ENCODE data around the gene BMP6. TPM values are rescaled to one million over a fixed set of nuclear protein-coding genes. Genes with fewer than 3 reads are reported as not detected.

The BMP6 gene
- polyA plus RNA-seq, 4 donors = 0.22 to 2.0 (median 0.94) TPM

DNA sequence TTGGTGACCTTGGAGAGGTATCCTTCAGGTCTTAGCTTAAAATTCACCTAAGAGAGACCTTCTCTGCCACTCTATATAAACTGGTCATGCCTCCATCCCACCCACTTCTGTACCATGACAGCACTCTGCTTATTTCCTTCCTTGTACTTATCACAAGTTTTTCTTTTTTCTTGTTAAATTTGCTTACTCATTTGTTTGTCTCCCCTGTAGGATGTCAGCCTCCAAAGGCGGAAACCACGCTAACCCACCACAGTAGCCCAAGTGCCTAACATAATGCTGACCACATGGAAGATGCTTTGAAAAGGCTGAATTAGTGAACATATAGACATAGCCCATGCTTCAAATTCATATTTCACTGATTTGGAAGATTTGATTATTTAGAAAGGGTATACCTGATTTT lies 5.4 kb downstream of the BMP6 start:
- Histone ChIP-seq H3K9me3 (ENCODE audit: control insufficient read depth in 2 of 2, insufficient read depth in 1 of 2, low read depth in 1 of 2, low read length in 1 of 2) (no peaks in the 10 kb centered on the region), H3K36me3 (ENCODE audit: control insufficient read depth in 3 of 3, insufficient read depth in 2 of 3, low read depth in 1 of 3, low read length in 3 of 3) (no peaks in the 10 kb centered on the region), H3K4me1 (ENCODE audit: control insufficient read depth in 3 of 3, insufficient read depth in 2 of 3, low read depth in 1 of 3, low read length in 2 of 3) (peaks cover 0 to 6% (median 0%) of the 10 kb centered on the region in 3 donors), H3K27me3 (ENCODE audit: control insufficient read depth in 3 of 3, insufficient read depth in 3 of 3, low read length in 3 of 3) (peaks cover 0 to 55% (median 4%) of the 10 kb centered on the region in 3 donors), H3K4me3 (ENCODE audit: low read depth in 1 of 3, low read length in 3 of 3) (no peak overlapping the region), H3K27ac (ENCODE audit: low read depth in 1 of 3, low read length in 2 of 3) (no peak overlapping the region)
- WGBS, 3 donors = 73 to 81% (median 76%) methylated on average over 2 of the region's 2 CpGs
- FAIRE-seq (no peak), DNase-seq (no peak)

DNA sequence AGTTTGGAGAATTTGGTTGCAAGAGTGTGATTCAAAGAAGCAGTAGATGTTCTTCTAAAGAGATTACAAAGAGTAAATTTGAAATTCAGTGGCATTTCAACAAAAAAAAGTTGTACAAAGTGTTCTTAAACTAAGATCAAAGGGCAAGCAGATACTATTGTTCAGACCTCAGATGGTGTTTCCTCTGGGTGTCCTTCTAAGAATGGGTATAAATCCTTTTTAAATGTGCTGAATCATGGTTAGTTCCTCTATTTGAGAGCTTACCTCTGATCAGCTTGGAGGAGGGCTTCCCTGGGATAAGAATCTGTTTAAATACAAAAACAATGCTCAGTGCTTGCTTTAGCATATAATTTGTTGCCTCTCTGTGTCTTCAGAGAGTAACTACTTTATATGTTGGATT lies 6.3 kb downstream of the BMP6 start:
- Histone ChIP-seq H3K27ac (ENCODE audit: low read depth in 1 of 3, low read length in 2 of 3) (no peak overlapping the region), H3K9me3 (ENCODE audit: control insufficient read depth in 2 of 2, insufficient read depth in 1 of 2, low read depth in 1 of 2, low read length in 1 of 2) (no peaks in the 10 kb centered on the region), H3K36me3 (ENCODE audit: control insufficient read depth in 3 of 3, insufficient read depth in 2 of 3, low read depth in 1 of 3, low read length in 3 of 3) (no peaks in the 10 kb centered on the region), H3K4me3 (ENCODE audit: low read depth in 1 of 3, low read length in 3 of 3) (no peak overlapping the region), H3K27me3 (ENCODE audit: control insufficient read depth in 3 of 3, insufficient read depth in 3 of 3, low read length in 3 of 3) (peaks cover 0 to 53% (median 2%) of the 10 kb centered on the region in 3 donors), H3K4me1 (ENCODE audit: control insufficient read depth in 3 of 3, insufficient read depth in 2 of 3, low read depth in 1 of 3, low read length in 2 of 3) (peaks cover 0 to 6% (median 0%) of the 10 kb centered on the region in 3 donors)
- FAIRE-seq = no peak
- no peak for DNase-seq

DNA sequence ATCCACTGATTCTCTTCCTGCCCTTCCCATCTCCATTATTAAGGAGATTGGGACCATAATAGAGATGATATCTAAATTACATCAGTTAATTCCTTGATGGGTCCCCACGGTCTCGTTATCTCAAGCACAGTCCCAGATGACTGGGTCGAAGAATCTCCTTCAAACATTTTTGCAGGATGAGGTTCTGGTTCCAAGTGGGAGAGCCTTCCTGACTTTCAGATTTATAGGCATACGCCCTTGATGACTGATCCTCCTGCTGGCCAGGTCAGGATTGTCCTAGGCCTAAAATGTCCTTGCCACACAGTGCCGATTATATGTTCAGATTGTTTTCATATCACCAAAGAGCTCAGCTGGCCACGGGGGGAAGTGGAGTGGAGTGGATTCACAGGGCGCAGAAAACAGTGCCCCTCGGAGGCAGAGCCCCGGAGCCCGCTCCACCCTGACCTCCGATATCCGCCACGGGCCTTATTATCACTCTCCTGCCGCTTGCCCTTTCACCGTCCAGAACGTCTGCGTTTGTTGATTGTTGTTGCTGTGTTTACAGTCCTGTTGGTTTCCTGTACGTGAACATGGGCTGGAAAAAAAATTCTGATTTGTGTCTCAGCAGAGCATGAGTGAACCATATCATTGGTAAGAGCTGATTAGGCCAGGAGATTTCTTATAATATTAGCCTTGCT lies 8.9 kb downstream of the BMP6 start:
- H3K27me3 ChIP-seq (ENCODE audit: control insufficient read depth in 3 of 3, insufficient read depth in 3 of 3, low read length in 3 of 3) = peaks cover 0 to 35% (median 2%) of the 10 kb centered on the region in 3 donors
- H3K4me3 ChIP-seq (ENCODE audit: low read depth in 1 of 3, low read length in 3 of 3) = no peak overlapping the region
- no peaks in the 10 kb centered on the region for H3K36me3 ChIP-seq (ENCODE audit: control insufficient read depth in 3 of 3, insufficient read depth in 2 of 3, low read depth in 1 of 3, low read length in 3 of 3)
- FAIRE-seq (no peak), DNase-seq (no peak)
- no peaks in the 10 kb centered on the region for H3K4me1 ChIP-seq (ENCODE audit: control insufficient read depth in 3 of 3, insufficient read depth in 2 of 3, low read depth in 1 of 3, low read length in 2 of 3)
- H3K9me3 ChIP-seq (ENCODE audit: control insufficient read depth in 2 of 2, insufficient read depth in 1 of 2, low read depth in 1 of 2, low read length in 1 of 2) = no peaks in the 10 kb centered on the region
- no peak overlapping the region for H3K27ac ChIP-seq (ENCODE audit: low read depth in 1 of 3, low read length in 2 of 3)
- WGBS, 3 donors = 67 to 78% (median 75%) methylated on average over 18 of the region's 18 CpGs

DNA sequence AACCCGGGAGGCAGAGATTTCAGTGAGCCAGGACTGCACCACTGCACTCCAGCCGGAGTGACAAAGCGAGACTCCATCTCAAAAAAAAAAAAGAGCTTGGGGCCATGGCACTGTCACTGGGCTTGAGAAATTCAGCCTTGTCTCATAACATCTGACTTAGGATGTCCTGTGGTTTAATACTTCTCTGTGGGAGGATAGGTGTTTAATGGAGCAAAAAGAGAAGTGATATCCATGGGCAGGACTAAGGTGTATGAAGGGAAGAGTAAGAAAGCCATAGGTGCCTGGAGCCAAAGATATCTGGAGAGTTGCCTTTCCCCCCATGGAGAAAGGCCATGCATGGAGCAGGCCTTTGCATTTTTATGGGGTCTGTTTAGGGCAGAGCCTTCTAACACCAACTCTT lies 11.2 kb downstream of the BMP6 start:
- WGBS, 3 donors = 95 to 96% (median 96%) methylated on average over 3 of the region's 3 CpGs
- H3K36me3 ChIP-seq (ENCODE audit: control insufficient read depth in 3 of 3, insufficient read depth in 2 of 3, low read depth in 1 of 3, low read length in 3 of 3) = no peaks in the 10 kb centered on the region

DNA sequence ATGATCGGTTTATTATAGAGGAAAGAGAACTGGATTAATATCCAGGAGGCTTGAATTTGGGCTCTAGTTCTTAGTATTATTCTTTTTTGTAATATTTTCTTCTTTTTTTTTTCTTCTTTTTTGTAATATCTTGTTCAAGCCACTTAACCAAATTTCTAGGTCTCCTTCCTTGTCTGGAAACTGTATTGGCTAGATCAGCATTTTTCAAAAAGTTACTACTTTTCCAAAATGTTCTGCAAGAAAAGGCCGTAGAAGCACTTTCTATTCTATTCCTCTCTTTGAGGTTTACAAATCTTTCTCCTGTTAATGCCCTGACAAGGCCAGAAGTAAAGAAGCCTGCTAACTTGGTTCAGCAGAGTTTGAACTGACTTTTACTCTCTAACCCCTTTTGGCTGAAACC lies 12.0 kb downstream of the BMP6 start:
- Histone ChIP-seq H3K4me1 (ENCODE audit: control insufficient read depth in 3 of 3, insufficient read depth in 2 of 3, low read depth in 1 of 3, low read length in 2 of 3) (no peaks in the 10 kb centered on the region), H3K9me3 (ENCODE audit: control insufficient read depth in 2 of 2, insufficient read depth in 1 of 2, low read depth in 1 of 2, low read length in 1 of 2) (no peaks in the 10 kb centered on the region), H3K4me3 (ENCODE audit: low read depth in 1 of 3, low read length in 3 of 3) (no peak overlapping the region), H3K27ac (ENCODE audit: low read depth in 1 of 3, low read length in 2 of 3) (no peak overlapping the region), H3K36me3 (ENCODE audit: control insufficient read depth in 3 of 3, insufficient read depth in 2 of 3, low read depth in 1 of 3, low read length in 3 of 3) (no peaks in the 10 kb centered on the region), H3K27me3 (ENCODE audit: control insufficient read depth in 3 of 3, insufficient read depth in 3 of 3, low read length in 3 of 3) (peaks cover 0 to 26% (median 0%) of the 10 kb centered on the region in 3 donors)
- WGBS, 3 donors = 87 to 93% (median 89%) methylated on average over 2 of the region's 2 CpGs
- no peak for FAIRE-seq
- DNase-seq = no peak

More for the DNA sequence above, 11.2 kb downstream of the BMP6 start:
- Histone ChIP-seq H3K9me3 (ENCODE audit: control insufficient read depth in 2 of 2, insufficient read depth in 1 of 2, low read depth in 1 of 2, low read length in 1 of 2) (no peaks in the 10 kb centered on the region), H3K27ac (ENCODE audit: low read depth in 1 of 3, low read length in 2 of 3) (no peak overlapping the region), H3K4me1 (ENCODE audit: control insufficient read depth in 3 of 3, insufficient read depth in 2 of 3, low read depth in 1 of 3, low read length in 2 of 3) (no peaks in the 10 kb centered on the region), H3K4me3 (ENCODE audit: low read depth in 1 of 3, low read length in 3 of 3) (no peak overlapping the region), H3K27me3 (ENCODE audit: control insufficient read depth in 3 of 3, insufficient read depth in 3 of 3, low read length in 3 of 3) (peaks cover 0 to 26% (median 0%) of the 10 kb centered on the region in 3 donors)
- DNase-seq (no peak), FAIRE-seq (no peak)

DNA sequence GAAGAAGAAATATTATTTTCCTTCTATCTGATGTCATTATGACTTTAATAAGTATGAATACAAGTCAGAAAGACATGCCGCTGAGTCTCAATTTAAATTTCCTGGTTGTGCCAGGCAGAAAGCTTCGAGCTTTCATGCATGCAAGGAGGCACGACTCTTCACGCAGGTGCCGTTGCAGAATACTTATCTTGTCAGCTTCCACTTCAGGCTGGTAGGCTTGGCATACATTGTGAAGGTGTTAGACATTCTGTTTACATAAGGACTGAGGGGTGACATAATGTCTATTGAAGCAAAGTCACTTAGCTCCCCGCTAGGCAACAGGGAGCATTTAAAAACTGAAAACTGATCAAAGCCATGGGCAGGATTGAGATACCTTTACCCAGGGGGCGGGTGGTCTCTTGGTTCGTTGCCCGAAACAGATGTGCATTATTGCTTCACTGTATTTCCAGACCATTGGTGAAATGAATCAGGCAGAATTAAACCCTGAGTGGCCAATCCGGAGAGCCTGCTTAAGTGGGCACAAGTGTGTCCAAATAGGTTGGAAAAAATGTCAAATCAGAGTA lies 16.4 kb downstream of the BMP6 start:
- no peak overlapping the region for H3K27ac ChIP-seq (ENCODE audit: low read depth in 1 of 3, low read length in 2 of 3)
- peaks cover 0 to 12% (median 0%) of the 10 kb centered on the region in 3 donors for H3K27me3 ChIP-seq (ENCODE audit: control insufficient read depth in 3 of 3, insufficient read depth in 3 of 3, low read length in 3 of 3)
- no peaks in the 10 kb centered on the region for H3K4me1 ChIP-seq (ENCODE audit: control insufficient read depth in 3 of 3, insufficient read depth in 2 of 3, low read depth in 1 of 3, low read length in 2 of 3)
- H3K9me3 ChIP-seq (ENCODE audit: control insufficient read depth in 2 of 2, insufficient read depth in 1 of 2, low read depth in 1 of 2, low read length in 1 of 2) = no peaks in the 10 kb centered on the region
- 58 to 76% (median 67%) methylated on average over 10 of the region's 10 CpGs for WGBS, 3 donors
- no peak overlapping the region for H3K4me3 ChIP-seq (ENCODE audit: low read depth in 1 of 3, low read length in 3 of 3)
- DNase-seq (no peak), FAIRE-seq (no peak)
- no peaks in the 10 kb centered on the region for H3K36me3 ChIP-seq (ENCODE audit: control insufficient read depth in 3 of 3, insufficient read depth in 2 of 3, low read depth in 1 of 3, low read length in 3 of 3)

DNA sequence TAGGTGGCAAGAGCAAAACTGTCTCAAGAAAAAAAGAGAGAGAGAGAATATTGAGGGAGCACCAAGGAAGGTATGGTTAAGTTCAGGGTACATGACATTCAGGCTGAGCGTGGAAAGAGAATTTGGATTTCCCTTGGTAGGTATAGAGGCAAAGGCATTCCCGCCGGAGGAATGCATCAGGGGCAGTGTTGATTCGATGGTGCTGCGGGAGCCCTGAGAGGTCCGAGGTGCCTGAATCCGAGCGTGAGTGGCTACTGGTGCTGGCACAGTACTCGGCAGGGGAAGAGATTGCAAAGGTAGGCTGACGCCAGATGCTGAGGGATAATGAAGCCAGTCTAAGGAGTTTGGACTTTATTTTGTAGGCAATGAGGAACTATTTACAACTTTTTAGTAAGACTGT lies 20.0 kb downstream of the BMP6 start:
- no peaks in the 10 kb centered on the region for H3K9me3 ChIP-seq (ENCODE audit: control insufficient read depth in 2 of 2, insufficient read depth in 1 of 2, low read depth in 1 of 2, low read length in 1 of 2)
- WGBS, 3 donors = 84 to 90% (median 89%) methylated on average over 10 of the region's 10 CpGs
- H3K27me3 ChIP-seq (ENCODE audit: control insufficient read depth in 3 of 3, insufficient read depth in 3 of 3, low read length in 3 of 3) = peaks cover 0 to 6% (median 0%) of the 10 kb centered on the region in 3 donors
- no peaks in the 10 kb centered on the region for H3K36me3 ChIP-seq (ENCODE audit: control insufficient read depth in 3 of 3, insufficient read depth in 2 of 3, low read depth in 1 of 3, low read length in 3 of 3)
- H3K4me1 ChIP-seq (ENCODE audit: control insufficient read depth in 3 of 3, insufficient read depth in 2 of 3, low read depth in 1 of 3, low read length in 2 of 3) = no peaks in the 10 kb centered on the region
- DNase-seq = no peak
- H3K27ac ChIP-seq (ENCODE audit: low read depth in 1 of 3, low read length in 2 of 3) = no peak overlapping the region
- no peak overlapping the region for H3K4me3 ChIP-seq (ENCODE audit: low read depth in 1 of 3, low read length in 3 of 3)
- no peak for FAIRE-seq

DNA sequence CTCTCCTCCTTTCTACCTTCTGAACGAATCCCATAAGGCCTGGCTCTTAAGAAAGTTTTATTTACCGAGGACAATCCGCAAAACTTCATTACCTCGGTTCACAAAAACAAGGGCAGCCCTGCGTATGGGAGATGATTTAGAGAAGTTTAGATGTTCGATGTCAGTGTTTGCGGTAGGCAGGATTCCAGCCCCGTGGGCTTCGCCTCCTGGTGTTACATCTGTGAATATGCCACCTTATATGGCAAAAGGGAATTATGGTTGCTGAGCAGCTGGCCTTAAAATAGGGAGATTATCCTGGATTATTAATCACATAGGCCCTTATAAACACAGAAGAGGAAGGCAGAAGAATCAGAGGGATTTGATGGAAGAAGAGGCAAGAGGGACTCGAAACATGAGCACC lies 21.1 kb downstream of the BMP6 start:
- H3K27ac ChIP-seq (ENCODE audit: low read depth in 1 of 3, low read length in 2 of 3) = no peak overlapping the region
- H3K36me3 ChIP-seq (ENCODE audit: control insufficient read depth in 3 of 3, insufficient read depth in 2 of 3, low read depth in 1 of 3, low read length in 3 of 3) = no peaks in the 10 kb centered on the region
- FAIRE-seq (no peak), DNase-seq (no peak)
- H3K9me3 ChIP-seq (ENCODE audit: control insufficient read depth in 2 of 2, insufficient read depth in 1 of 2, low read depth in 1 of 2, low read length in 1 of 2) = no peaks in the 10 kb centered on the region
- H3K4me3 ChIP-seq (ENCODE audit: low read depth in 1 of 3, low read length in 3 of 3) = no peak overlapping the region
- 82 to 90% (median 86%) methylated on average over 10 of the region's 10 CpGs for WGBS, 3 donors
- no peaks in the 10 kb centered on the region for H3K4me1 ChIP-seq (ENCODE audit: control insufficient read depth in 3 of 3, insufficient read depth in 2 of 3, low read depth in 1 of 3, low read length in 2 of 3)
- peaks cover 0 to 4% (median 0%) of the 10 kb centered on the region in 3 donors for H3K27me3 ChIP-seq (ENCODE audit: control insufficient read depth in 3 of 3, insufficient read depth in 3 of 3, low read length in 3 of 3)

DNA sequence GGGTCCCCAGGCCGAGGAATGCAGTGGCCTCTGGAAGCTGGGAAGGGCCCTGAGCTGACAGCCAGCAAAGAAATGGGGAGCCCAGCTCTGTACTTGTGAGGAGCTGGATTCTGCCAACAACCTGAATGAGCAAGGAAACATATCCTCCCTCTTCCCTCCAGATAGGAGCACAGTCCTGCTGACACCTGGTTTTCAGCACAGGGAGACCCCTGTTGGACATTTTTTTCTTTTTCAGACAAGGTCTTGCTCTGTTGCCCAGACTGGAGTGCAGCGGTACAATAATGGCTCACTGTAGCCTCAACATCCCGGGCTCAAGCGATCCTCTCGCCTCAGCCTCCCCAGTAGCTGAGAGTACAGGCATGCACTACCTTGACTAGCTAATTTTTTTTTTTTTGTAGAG lies 21.5 kb downstream of the BMP6 start:
- Histone ChIP-seq H3K4me1 (ENCODE audit: control insufficient read depth in 3 of 3, insufficient read depth in 2 of 3, low read depth in 1 of 3, low read length in 2 of 3) (no peaks in the 10 kb centered on the region), H3K27ac (ENCODE audit: low read depth in 1 of 3, low read length in 2 of 3) (no peak overlapping the region), H3K36me3 (ENCODE audit: control insufficient read depth in 3 of 3, insufficient read depth in 2 of 3, low read depth in 1 of 3, low read length in 3 of 3) (no peaks in the 10 kb centered on the region), H3K4me3 (ENCODE audit: low read depth in 1 of 3, low read length in 3 of 3) (no peak overlapping the region), H3K9me3 (ENCODE audit: control insufficient read depth in 2 of 2, insufficient read depth in 1 of 2, low read depth in 1 of 2, low read length in 1 of 2) (no peaks in the 10 kb centered on the region), H3K27me3 (ENCODE audit: control insufficient read depth in 3 of 3, insufficient read depth in 3 of 3, low read length in 3 of 3) (peaks cover 0 to 4% (median 0%) of the 10 kb centered on the region in 3 donors)
- FAIRE-seq (no peak), DNase-seq (no peak)
- 86 to 93% (median 91%) methylated on average over 5 of the region's 5 CpGs for WGBS, 3 donors

All from small intestine (tissue), 7 donors.